Fibroblast of lung (primary cell): Measurements from ENCODE around the gene SEC61B.

ENCODE experiments used
- CTCF ChIP-seq, 2 donors: IDR thresholded peaks in 1 of 2; conservative IDR thresholded peaks in 1 of 2; 1 replicate in 1 of 2; 2 replicates in 1 of 2; pipeline ENCODE4 v1.5.1; 2011 to 2012; ENCODE audit warnings: low read length in 2 of 2, control low read depth in 1 of 2, inconsistent platforms in 1 of 2, low read depth in 1 of 2, mild to moderate bottlenecking in 1 of 2
- EZH2 ChIP-seq: IDR thresholded peaks from 2 replicates; pipeline ENCODE4 v1.5.1; 2012; ENCODE audit warnings: low read length, control low read depth, mild to moderate bottlenecking; ENCODE audit errors: missing control alignments

- TF ChIP-seq CTCF (conservative IDR thresholded peaks at IDR 0.05 in 1 of 2, IDR thresholded peaks at IDR 0.05 in 1 of 2; ENCODE audit: low read depth in 1 of 2, low read length in 2 of 2): no peak
- no peak for TF ChIP-seq EZH2
Observed at GRCh38 chr9:99190597-99191283, 31.3 kb upstream of the SEC61B start.
